ENCODE measurements around the gene INPP5A. TPM values are rescaled to one million over a fixed set of nuclear protein-coding genes. Genes with fewer than 3 reads are reported as not detected.

The INPP5A gene
- total RNA-seq, 2 donors from 2014 or later = 14.8 to 18.6 TPM

- DNase-seq (ENCODE audit: low spot score) = no peak
- Mint-ChIP-seq H3K4me3 (no peak overlapping the region), H3K27ac (no peak overlapping the region), H3K27me3 (peaks cover 20 to 27% of the 10 kb centered on the region in 2 donors), H3K36me3 (peaks cover 7% of the 10 kb centered on the region), H3K9me3 (peaks cover 4% of the 10 kb centered on the region), H3K4me1 (ENCODE audit: low read depth in 2 of 2) (no peaks in the 10 kb centered on the region)
- ATAC-seq = peak in 1 of 2 donors; percentile 48
Observed at GRCh38 chr10:132528064-132528691, 9.4 kb upstream of the INPP5A start.

- peaks cover 9 to 28% of the 10 kb centered on the region in 2 donors for H3K27me3 Mint-ChIP-seq
- H3K4me3 Mint-ChIP-seq = no peak overlapping the region
- H3K27ac Mint-ChIP-seq = no peak overlapping the region
- ATAC-seq (no peak), DNase-seq (ENCODE audit: low spot score) (no peak)
- peaks cover 4% of the 10 kb centered on the region for H3K9me3 Mint-ChIP-seq
- peaks cover 7% of the 10 kb centered on the region for H3K36me3 Mint-ChIP-seq
- H3K4me1 Mint-ChIP-seq (ENCODE audit: low read depth in 2 of 2) = peaks cover 0 to 8% of the 10 kb centered on the region in 2 donors
Observed at GRCh38 chr10:132532179-132532578, 5.4 kb upstream of the INPP5A start.

DNA sequence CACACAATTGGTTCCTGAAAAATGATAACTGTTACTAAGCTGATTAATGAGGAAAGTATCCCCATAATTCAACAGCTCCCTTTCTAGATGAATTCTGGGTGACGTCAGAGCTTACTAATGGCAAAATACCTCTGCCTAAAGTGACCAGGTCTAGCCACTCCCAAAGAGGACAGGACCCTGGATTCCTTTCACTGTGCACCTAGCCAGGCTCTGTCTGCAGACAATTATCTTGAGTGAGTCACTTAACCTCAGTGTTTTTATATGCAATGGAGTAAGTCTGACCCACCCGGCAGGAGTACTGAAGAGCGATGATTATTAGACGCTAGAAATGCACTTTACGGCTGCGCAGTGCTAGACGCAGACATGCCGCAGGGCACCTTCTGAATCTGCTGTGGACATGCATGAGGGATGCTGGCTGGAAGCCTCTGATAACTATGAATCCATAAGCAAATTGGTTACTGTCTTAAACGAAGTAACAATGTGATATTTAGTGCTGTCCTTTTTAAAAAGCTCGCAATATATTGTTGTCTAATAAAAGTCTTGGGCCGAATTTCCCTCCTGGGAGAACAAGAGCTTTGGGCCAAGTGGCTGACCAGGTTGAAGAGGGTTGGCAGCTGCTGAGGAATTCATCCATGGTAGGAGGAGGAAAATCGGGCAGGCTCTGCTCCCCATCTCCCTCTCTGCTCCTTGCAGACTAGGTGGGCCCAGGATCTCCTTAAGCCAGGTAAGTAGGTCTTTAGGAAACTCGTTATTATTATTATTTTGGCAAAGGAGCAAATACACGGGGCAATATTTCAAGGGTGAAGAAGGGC, 4.6 kb upstream of the INPP5A start:
- Mint-ChIP-seq H3K4me1 (ENCODE audit: low read depth in 2 of 2) (peaks cover 0 to 8% of the 10 kb centered on the region in 2 donors), H3K27me3 (peaks cover 9 to 28% of the 10 kb centered on the region in 2 donors), H3K36me3 (peaks cover 7% of the 10 kb centered on the region), H3K9me3 (peaks cover 4% of the 10 kb centered on the region), H3K4me3 (no peak overlapping the region), H3K27ac (no peak overlapping the region)
- ATAC-seq (no peak), DNase-seq (ENCODE audit: low spot score) (peak; percentile 40)

DNA sequence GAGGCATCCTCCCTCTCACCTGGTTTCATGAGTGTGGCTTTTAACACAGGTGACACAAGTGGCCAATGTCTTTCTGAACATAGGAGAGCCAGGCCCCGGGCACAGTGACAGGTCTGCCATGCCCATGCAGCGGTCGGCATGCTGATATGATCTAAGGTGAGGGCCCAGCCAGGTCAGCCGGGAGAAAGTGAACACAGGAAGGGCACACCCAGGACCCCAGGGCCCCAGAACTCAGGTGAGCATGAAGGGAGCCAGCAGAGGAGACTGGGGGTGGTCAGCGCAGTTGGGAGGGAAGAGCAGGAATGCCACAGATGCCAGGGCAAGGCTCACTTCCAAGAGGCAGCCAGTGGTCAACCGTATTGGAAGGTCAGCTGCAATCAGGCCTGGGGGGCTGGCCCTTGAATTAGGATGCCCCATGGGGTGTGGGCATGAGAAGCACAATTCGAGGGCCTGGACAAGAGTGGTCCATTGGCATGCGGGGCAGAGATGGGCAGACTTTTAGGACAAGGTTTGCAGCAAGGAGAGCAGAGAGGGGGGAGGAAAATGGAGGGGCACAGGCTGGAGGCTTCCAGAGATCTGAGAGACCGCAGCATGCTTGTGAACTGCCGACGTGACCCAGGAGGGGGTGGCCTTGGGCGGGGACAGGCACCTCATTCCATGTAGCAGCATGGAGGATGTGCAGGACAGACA, 3.9 kb upstream of the INPP5A start:
- peaks cover 5 to 12% of the 10 kb centered on the region in 2 donors for H3K4me1 Mint-ChIP-seq (ENCODE audit: low read depth in 2 of 2)
- peaks cover 4% of the 10 kb centered on the region for H3K9me3 Mint-ChIP-seq
- no peak overlapping the region for H3K27ac Mint-ChIP-seq
- peaks cover 7% of the 10 kb centered on the region for H3K36me3 Mint-ChIP-seq
- H3K27me3 Mint-ChIP-seq = peaks cover 9 to 28% of the 10 kb centered on the region in 2 donors
- DNase-seq (ENCODE audit: low spot score) = peak; percentile 58
- H3K4me3 Mint-ChIP-seq = no peak overlapping the region
- no peak for ATAC-seq

GRCh38 chr10:132534391-132535064, 3.1 kb upstream of the INPP5A start:
- Mint-ChIP-seq H3K36me3 (peaks cover 7% of the 10 kb centered on the region), H3K4me3 (peak overlapping the region; percentile 18), H3K9me3 (peaks cover 4% of the 10 kb centered on the region), H3K4me1 (ENCODE audit: low read depth in 2 of 2) (peaks cover 9 to 17% of the 10 kb centered on the region in 2 donors), H3K27ac (no peak overlapping the region), H3K27me3 (peaks cover 9 to 24% of the 10 kb centered on the region in 2 donors)
- ATAC-seq (no peak), DNase-seq (ENCODE audit: low spot score) (peak; percentile 34)

DNA sequence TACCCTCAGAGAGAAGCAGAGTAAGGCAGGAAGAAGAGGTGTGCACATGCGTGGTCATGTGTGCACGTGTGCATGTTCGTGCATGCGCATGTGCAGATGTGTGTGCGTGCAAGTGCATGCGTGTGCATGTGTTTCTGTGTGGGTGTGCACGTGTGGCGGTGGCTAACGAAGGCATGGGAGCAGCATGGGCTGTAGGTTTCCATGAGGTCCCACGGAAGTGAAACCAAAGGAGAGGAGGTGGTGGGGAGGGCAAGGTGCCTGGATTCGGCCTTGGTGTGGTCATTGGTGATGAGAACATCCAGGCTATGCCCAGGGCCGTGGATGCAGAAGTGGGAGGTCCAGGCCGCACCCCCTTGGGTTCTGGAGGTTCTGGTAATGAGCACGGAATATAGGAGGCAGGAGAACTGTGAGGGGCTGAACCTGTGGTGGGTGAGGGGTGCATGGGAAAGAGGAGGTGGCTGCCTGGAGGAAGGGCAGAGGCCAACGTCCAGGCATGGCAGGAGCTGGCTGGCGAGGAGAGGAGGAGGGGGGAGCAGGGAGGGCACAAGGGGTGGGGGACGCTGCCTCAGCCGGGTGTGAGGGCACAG, 2.4 kb upstream of the INPP5A start:
- Mint-ChIP-seq H3K4me1 (ENCODE audit: low read depth in 2 of 2) (peaks cover 15 to 22% of the 10 kb centered on the region in 2 donors), H3K36me3 (peaks cover 7% of the 10 kb centered on the region), H3K4me3 (peak overlapping the region; percentile 18), H3K9me3 (peaks cover 4% of the 10 kb centered on the region), H3K27me3 (peaks cover 8 to 20% of the 10 kb centered on the region in 2 donors), H3K27ac (no peak overlapping the region)
- DNase-seq (ENCODE audit: low spot score) = peak; percentile 49
- ATAC-seq = no peak

- DNase-seq (ENCODE audit: low spot score) = peak; percentile 59
- H3K36me3 Mint-ChIP-seq = peaks cover 6% of the 10 kb centered on the region
- no peak for ATAC-seq
- peaks cover 4 to 19% of the 10 kb centered on the region in 2 donors for H3K27me3 Mint-ChIP-seq
- peak overlapping the region; percentile 73 for H3K4me3 Mint-ChIP-seq
- peaks cover 24 to 32% of the 10 kb centered on the region in 2 donors for H3K4me1 Mint-ChIP-seq (ENCODE audit: low read depth in 2 of 2)
- H3K27ac Mint-ChIP-seq = no peak overlapping the region
- peaks cover 4% of the 10 kb centered on the region for H3K9me3 Mint-ChIP-seq
Observed at GRCh38 chr10:132536241-132536876, 1.2 kb upstream of the INPP5A start.

GRCh38 chr10:132536877-132537683, 507 bp upstream of the INPP5A start:
- Mint-ChIP-seq H3K27ac (no peak overlapping the region), H3K36me3 (no peaks in the 10 kb centered on the region), H3K9me3 (no peaks in the 10 kb centered on the region), H3K4me1 (ENCODE audit: low read depth in 2 of 2) (peaks cover 30 to 34% of the 10 kb centered on the region in 2 donors), H3K27me3 (peaks cover 0 to 14% of the 10 kb centered on the region in 2 donors), H3K4me3 (peak overlapping the region; percentile 73)
- ATAC-seq (peak; percentile 96), DNase-seq (ENCODE audit: low spot score) (peak; percentile 100)

DNA sequence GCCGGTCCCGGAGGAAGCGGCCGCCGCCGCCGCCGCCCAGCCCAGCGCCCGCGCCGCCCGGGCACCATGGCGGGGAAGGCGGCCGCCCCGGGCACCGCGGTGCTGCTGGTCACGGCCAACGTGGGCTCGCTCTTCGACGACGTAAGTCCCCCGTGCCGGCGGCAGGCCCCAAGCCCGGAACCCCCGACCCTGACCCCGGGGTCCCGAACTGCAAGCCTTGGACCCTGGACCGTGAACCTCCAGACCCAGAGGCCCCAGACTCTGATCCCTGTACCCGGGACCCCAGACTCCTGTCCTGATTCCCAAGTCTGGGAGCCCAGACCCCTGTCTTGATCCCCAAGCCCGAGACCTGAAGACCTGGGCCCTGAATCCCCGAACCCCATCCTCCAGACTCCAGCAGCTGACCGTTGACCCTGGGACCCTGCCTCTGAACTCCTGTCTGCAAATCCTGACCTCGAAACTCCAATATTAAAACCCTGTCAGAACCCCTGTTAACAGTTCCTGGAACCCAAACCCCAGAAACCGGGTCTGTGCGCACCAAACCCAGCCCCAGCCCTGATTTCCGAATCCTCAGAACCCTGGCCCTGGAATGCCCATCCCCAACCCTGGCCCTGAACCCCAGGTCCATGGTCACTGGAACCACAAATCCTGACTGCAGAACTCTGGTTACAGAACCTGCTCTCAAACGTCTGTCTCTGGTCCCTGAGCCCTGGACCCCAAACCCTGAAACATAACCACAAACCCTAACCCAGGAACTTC, 623 bp downstream of the INPP5A start:
- peaks cover 2 to 6% of the 10 kb centered on the region in 2 donors for H3K27me3 Mint-ChIP-seq
- ATAC-seq (no peak), DNase-seq (ENCODE audit: low spot score) (peak; percentile 59)
- H3K9me3 Mint-ChIP-seq = no peaks in the 10 kb centered on the region
- H3K27ac Mint-ChIP-seq = peak overlapping the region; percentile 67 to 88
- H3K4me1 Mint-ChIP-seq (ENCODE audit: low read depth in 2 of 2) = peaks cover 35 to 39% of the 10 kb centered on the region in 2 donors
- H3K36me3 Mint-ChIP-seq = no peaks in the 10 kb centered on the region
- H3K4me3 Mint-ChIP-seq = peak overlapping the region; percentile 87

- peaks cover 35 to 39% of the 10 kb centered on the region in 2 donors for H3K4me1 Mint-ChIP-seq (ENCODE audit: low read depth in 2 of 2)
- peaks cover 0 to 2% of the 10 kb centered on the region in 2 donors for H3K27me3 Mint-ChIP-seq
- H3K27ac Mint-ChIP-seq = peak overlapping the region; percentile 67 to 88
- no peak for ATAC-seq
- H3K9me3 Mint-ChIP-seq = no peaks in the 10 kb centered on the region
- H3K4me3 Mint-ChIP-seq = peak overlapping the region; percentile 87
- H3K36me3 Mint-ChIP-seq = no peaks in the 10 kb centered on the region
- DNase-seq (ENCODE audit: low spot score) = peak; percentile 35
Observed at GRCh38 chr10:132538790-132539421, 1.3 kb downstream of the INPP5A start.

GRCh38 chr10:132539431-132539839, 1.8 kb downstream of the INPP5A start:
- no peaks in the 10 kb centered on the region for H3K9me3 Mint-ChIP-seq
- no peaks in the 10 kb centered on the region for H3K36me3 Mint-ChIP-seq
- peak; percentile 52 for DNase-seq (ENCODE audit: low spot score)
- no peak for ATAC-seq
- peaks cover 0 to 2% of the 10 kb centered on the region in 2 donors for H3K27me3 Mint-ChIP-seq
- peak overlapping the region; percentile 87 for H3K4me3 Mint-ChIP-seq
- peaks cover 36 to 41% of the 10 kb centered on the region in 2 donors for H3K4me1 Mint-ChIP-seq (ENCODE audit: low read depth in 2 of 2)
- H3K27ac Mint-ChIP-seq = peak overlapping the region; percentile 67 to 88
